Spleen (tissue), 11 donors: Measurements from ENCODE around the gene SPA17. TPM values are rescaled to one million over a fixed set of nuclear protein-coding genes. Genes with fewer than 3 reads are reported as not detected.
A peak's percentile ranks its signal among the peaks of the same experiment; 100 is the strongest.

Experiments used
- DNase-seq: peaks from one replicate; pipeline ENCODE4 v3.0.0-alpha.2; 2020
- H3K27ac ChIP-seq, 8 donors: fragments of 200-600 bp; sonication (generic) in 7 of 8; 1 replicate in 4 of 8; 2 replicates in 4 of 8; pipeline versions ENCODE4 v1.5.0 to v1.8.0; 2016 to 2021; ENCODE audit warnings: inconsistent platforms in 4 of 8, mild to moderate bottlenecking in 4 of 8, moderate library complexity in 1 of 8
- H3K27me3 ChIP-seq, 7 donors: fragments of 200-600 bp; sonication (generic) in 6 of 7; replicated peaks in 1 of 7; 1 replicate in 4 of 7; 2 replicates in 3 of 7; pipeline versions ENCODE4 v1.5.0 to v1.8.0; 2016 to 2021; ENCODE audit warnings: inconsistent platforms in 3 of 7, mild to moderate bottlenecking in 1 of 7
- H3K36me3 ChIP-seq, 6 donors: fragments of 200-600 bp; sonication (generic) in 5 of 6; 1 replicate in 4 of 6; 2 replicates in 2 of 6; pipeline versions ENCODE4 v1.5.0 to v1.8.0; 2016 to 2021; ENCODE audit warnings: inconsistent platforms in 2 of 6
- H3K4me1 ChIP-seq, 6 donors: fragments of 200-600 bp; sonication (generic) in 5 of 6; 1 replicate in 3 of 6; 2 replicates in 3 of 6; pipeline versions ENCODE4 v1.5.0 to v1.8.0; 2016 to 2021; ENCODE audit warnings: inconsistent platforms in 3 of 6
- H3K4me3 ChIP-seq, 8 donors: fragments of 200-600 bp; sonication (generic) in 7 of 8; 1 replicate in 4 of 8; 2 replicates in 4 of 8; pipeline versions ENCODE4 v1.5.0 to v1.8.0; 2016 to 2021; ENCODE audit warnings: inconsistent platforms in 4 of 8, mild to moderate bottlenecking in 4 of 8, moderate library complexity in 2 of 8
- H3K9me3 ChIP-seq, 8 donors: fragments of 200-600 bp; sonication (generic) in 7 of 8; 1 replicate in 4 of 8; 2 replicates in 4 of 8; pipeline versions ENCODE4 v1.5.0 to v1.8.0; 2016 to 2021; ENCODE audit warnings: inconsistent platforms in 4 of 8
- CTCF ChIP-seq, 11 experiments: fragments of 200-600 bp in 7 of 11; fragments of 450-650 bp in 4 of 11; sonication (generic) in 4 of 11; IDR thresholded peaks in 8 of 11; conservative IDR thresholded peaks in 3 of 11; 1 replicate in 7 of 11; 2 replicates in 4 of 11; pipeline versions ENCODE4 v1.4.0 to v1.8.0; 2016 to 2021; ENCODE audit warnings: antibody characterized with exemption in 11 of 11, inconsistent platforms in 4 of 11, mild to moderate bottlenecking in 1 of 11
- POLR2A ChIP-seq, 3 donors: fragments of 450-650 bp; IDR thresholded peaks; one replicate each; pipeline ENCODE4 v1.5.1; 2017; ENCODE audit warnings: antibody characterized with exemption in 3 of 3, mild to moderate bottlenecking in 1 of 3
- POLR2AphosphoS5 ChIP-seq, 3 donors: sonication (generic); formaldehyde crosslinking; IDR thresholded peaks; one replicate each; pipeline ENCODE4 v1.5.1; 2017; ENCODE audit warnings: antibody characterized with exemption in 3 of 3
- WGBS, 5 donors: extraction: QIAGEN DNeasy Blood & Tissue Kit in 3 of 5; methylation state at CpG; one replicate each; pipeline versions ENCODE4 v1.1.5 to v1.1.7; 2013 to 2018; 5-methylcytosine and 5-hydroxymethylcytosine counted together
- intact Hi-C: fragments of 100-400 bp; cut with DNase I; formaldehyde crosslinking; loops from one replicate; pipeline ENCODE4 v1.15.0; 2023; ENCODE audit warnings: low total_unique reads
- polyA plus RNA-seq, 3 donors: library from polyadenylated mRNA; stranded (reverse); fragments of 200-250 nt; gene quantifications; one replicate each; pipeline ENCODE4 v1.2.1, GENCODE V29; 2013
- total RNA-seq, 7 donors: library from RNA; depleted of rRNA in 3 of 7; stranded (reverse); fragments of >200 nt in 3 of 7; fragmentation: NEBNext Ultra II Directional in 4 of 7; extraction: Animal tissue kit (Norgen Biotek cat#: 25700) in 4 of 7; gene quantifications; one replicate each; pipeline versions ENCODE4 v1.1.0 to v1.2.1, GENCODE V29; 2016 to 2021
- donor health status: healthy with polysubstance abuse.
- donor health status: DM: no; HTN: no; CAD: no; lungs with moderate emphysema.
- donor health status: DM: no; HTN: no; CAD: no.
- donor health status: Bipolar disorder and iron deficiency.
- donor health status: healthy.
- donor health status: DM: no; HTN: no; CAD: no.
- donor health status: DM: yes; HTN: yes; CAD: no.

SPA17 gene
- total and polyA plus RNA-seq, 10 donors, result 0.34 to 4.8 (median 1.9) TPM

- TF ChIP-seq CTCF (IDR thresholded peaks at IDR 0.05 in 8 of 11, conservative IDR thresholded peaks at IDR 0.05 in 3 of 11) (no peak), POLR2AphosphoS5 (IDR thresholded peaks at IDR 0.05) (no peak), POLR2A (IDR thresholded peaks at IDR 0.05) (no peak)
- Histone ChIP-seq H3K36me3 (no peaks in the 10 kb centered on the region), H3K27ac (no peak overlapping the region), H3K4me3 (no peak overlapping the region), H3K9me3 (no peaks in the 10 kb centered on the region), H3K27me3 (peaks cover 0 to 4% (median 0%) of the 10 kb centered on the region in 7 donors), H3K4me1 (peaks cover 0 to 34% (median 15%) of the 10 kb centered on the region in 6 donors)
- DNase-seq, result no peak
- intact Hi-C loops, result no loop called here
- WGBS, 5 donors, result 67 to 88% (median 84%) methylated on average over 4 of the region's 4 CpGs
Measured at GRCh38 chr11:124729571-124729970, 55.9 kb downstream of the SPA17 start.

- no peak overlapping the region for H3K4me3 ChIP-seq
- no peaks in the 10 kb centered on the region for H3K36me3 ChIP-seq
- H3K27ac ChIP-seq, result peak overlapping the region in 2 of 8 donors; percentile 31 to 56
- intact Hi-C loops, result no loop called here
- DNase-seq, result no peak
- no peaks in the 10 kb centered on the region for H3K27me3 ChIP-seq
- no peak for TF ChIP-seq POLR2AphosphoS5 (IDR thresholded peaks at IDR 0.05)
- no peak for TF ChIP-seq POLR2A (IDR thresholded peaks at IDR 0.05)
- no peak for TF ChIP-seq CTCF (IDR thresholded peaks at IDR 0.05 in 8 of 11, conservative IDR thresholded peaks at IDR 0.05 in 3 of 11)
- 40 to 65% (median 56%) methylated on average over 4 of the region's 4 CpGs for WGBS, 5 donors
- peaks cover 0 to 29% (median 0%) of the 10 kb centered on the region in 6 donors for H3K4me1 ChIP-seq
- no peaks in the 10 kb centered on the region for H3K9me3 ChIP-seq
Measured at GRCh38 chr11:124732230-124732629, 58.5 kb downstream of the SPA17 start.

- no peak overlapping the region for H3K4me3 ChIP-seq
- no peaks in the 10 kb centered on the region for H3K9me3 ChIP-seq
- H3K27ac ChIP-seq, result no peak overlapping the region
- DNase-seq, result no peak
- H3K27me3 ChIP-seq, result peaks cover 0 to 26% (median 0%) of the 10 kb centered on the region in 7 donors
- no peaks in the 10 kb centered on the region for H3K36me3 ChIP-seq
- no peak for TF ChIP-seq POLR2A (IDR thresholded peaks at IDR 0.05)
- TF ChIP-seq CTCF (IDR thresholded peaks at IDR 0.05 in 8 of 11, conservative IDR thresholded peaks at IDR 0.05 in 3 of 11), result no peak
- TF ChIP-seq POLR2AphosphoS5 (IDR thresholded peaks at IDR 0.05), result no peak
- peaks cover 9 to 51% (median 18%) of the 10 kb centered on the region in 6 donors for H3K4me1 ChIP-seq
- intact Hi-C loops, result no loop called here
- 5 to 26% (median 14%) methylated on average over 3 of the region's 3 CpGs for WGBS, 5 donors
Measured at GRCh38 chr11:124736736-124737135, 63.0 kb downstream of the SPA17 start.

GRCh38 chr11:124737638-124738305 lies 64.1 kb downstream of the SPA17 start:
- no peaks in the 10 kb centered on the region for H3K36me3 ChIP-seq
- H3K27me3 ChIP-seq, result peaks cover 0 to 31% (median 0%) of the 10 kb centered on the region in 7 donors
- WGBS, 5 donors, result 79 to 92% (median 87%) methylated on average over 7 of the region's 7 CpGs
- H3K27ac ChIP-seq, result no peak overlapping the region
- no peak overlapping the region for H3K4me3 ChIP-seq
- DNase-seq, result no peak
- no peak for TF ChIP-seq POLR2AphosphoS5 (IDR thresholded peaks at IDR 0.05)
- no peak for TF ChIP-seq CTCF (IDR thresholded peaks at IDR 0.05 in 8 of 11, conservative IDR thresholded peaks at IDR 0.05 in 3 of 11)
- no peak for TF ChIP-seq POLR2A (IDR thresholded peaks at IDR 0.05)
- intact Hi-C loops, result no loop called here
- H3K9me3 ChIP-seq, result no peaks in the 10 kb centered on the region
- peaks cover 9 to 43% (median 18%) of the 10 kb centered on the region in 6 donors for H3K4me1 ChIP-seq
